Neural progenitor cell (in vitro differentiated cells): ENCODE results near the gene LRP1-AS.

Experiments used
- EZH2 ChIP-seq: fragments of 200-600 bp; sonication (generic); IDR thresholded peaks from 2 replicates; pipeline ENCODE4 v1.6.1; 2017; ENCODE audit warnings: antibody characterized with exemption, mild to moderate bottlenecking, moderate library complexity
- TF ChIP-seq, protein P1 (sequence below): fragments of 200-600 bp; sonication (generic); IDR thresholded peaks from 2 replicates; pipeline ENCODE4 v1.5.1; 2017; ENCODE audit warnings: antibody characterized with exemption, mild to moderate bottlenecking

DNA sequence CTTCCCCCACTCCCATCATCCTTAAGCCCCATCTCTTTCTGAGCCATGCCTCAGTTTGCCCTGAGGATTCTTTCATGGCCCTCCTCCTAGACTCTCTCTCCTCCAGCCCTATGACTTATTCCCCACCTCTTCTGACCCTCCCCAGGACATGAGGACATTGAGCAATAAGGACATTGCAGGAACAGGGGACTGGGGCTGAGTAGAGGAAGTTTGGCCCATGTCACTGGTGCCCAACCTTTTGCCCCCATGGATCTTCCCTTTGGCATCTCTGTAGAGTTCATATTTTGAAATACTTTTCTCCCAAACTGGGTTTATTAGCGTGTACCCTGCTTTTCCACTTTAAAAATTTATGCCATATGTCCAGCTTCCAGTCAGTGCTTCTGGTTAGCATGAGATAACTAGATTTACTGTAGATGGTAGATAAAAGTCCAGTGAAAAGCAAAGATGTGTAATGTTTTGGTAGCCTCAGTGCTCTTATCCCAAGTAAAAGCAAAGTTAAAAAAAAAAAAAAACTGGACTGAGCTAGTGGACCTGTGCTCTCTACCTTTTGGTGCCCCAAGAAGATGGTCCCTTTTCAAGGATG is 6.1 kb upstream of the LRP1-AS start:
- TF ChIP-seq, protein P1, sequence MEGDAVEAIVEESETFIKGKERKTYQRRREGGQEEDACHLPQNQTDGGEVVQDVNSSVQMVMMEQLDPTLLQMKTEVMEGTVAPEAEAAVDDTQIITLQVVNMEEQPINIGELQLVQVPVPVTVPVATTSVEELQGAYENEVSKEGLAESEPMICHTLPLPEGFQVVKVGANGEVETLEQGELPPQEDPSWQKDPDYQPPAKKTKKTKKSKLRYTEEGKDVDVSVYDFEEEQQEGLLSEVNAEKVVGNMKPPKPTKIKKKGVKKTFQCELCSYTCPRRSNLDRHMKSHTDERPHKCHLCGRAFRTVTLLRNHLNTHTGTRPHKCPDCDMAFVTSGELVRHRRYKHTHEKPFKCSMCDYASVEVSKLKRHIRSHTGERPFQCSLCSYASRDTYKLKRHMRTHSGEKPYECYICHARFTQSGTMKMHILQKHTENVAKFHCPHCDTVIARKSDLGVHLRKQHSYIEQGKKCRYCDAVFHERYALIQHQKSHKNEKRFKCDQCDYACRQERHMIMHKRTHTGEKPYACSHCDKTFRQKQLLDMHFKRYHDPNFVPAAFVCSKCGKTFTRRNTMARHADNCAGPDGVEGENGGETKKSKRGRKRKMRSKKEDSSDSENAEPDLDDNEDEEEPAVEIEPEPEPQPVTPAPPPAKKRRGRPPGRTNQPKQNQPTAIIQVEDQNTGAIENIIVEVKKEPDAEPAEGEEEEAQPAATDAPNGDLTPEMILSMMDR: no peak
- no peak for TF ChIP-seq EZH2
